H1 (cell line): ENCODE data around the gene SSR1. TPM values are rescaled to one million over a fixed set of nuclear protein-coding genes. Genes with fewer than 3 reads are reported as not detected.

ENCODE experiments used
- CTCF ChIA-PET: fragments of 300-600 bp; sonication (Branson Sonifier 250); formaldehyde crosslinking; loops from one replicate; lab custom pipeline; 2021; ENCODE audit not compliant: partially characterized antibody; lab: Charles Lee
- POLR2A ChIA-PET: fragments of 300-600 bp; sonication (Branson Sonifier 250); formaldehyde crosslinking; loops from one replicate; lab custom pipeline; 2021; ENCODE audit warnings: inconsistent platforms; ENCODE audit not compliant: partially characterized antibody; lab: Charles Lee
- DNase-seq, 2 experiments: peaks; one replicate each; pipeline versions ENCODE4 v3.0.0 to v3.0.0-alpha.2; 2010 to 2022; ENCODE audit warnings: low spot score in 2 of 2, low read depth in 1 of 2, mixed read lengths in 1 of 2
- FAIRE-seq: peaks from 2 replicates; lab custom pipeline; 2011; peaks lifted over from hg19 to GRCh38; lab: Jason Lieb, UNC
- H2AFZ ChIP-seq: 2 replicates; pipeline ENCODE4 v1.8.1; 2012; ENCODE audit warnings: low read length, inconsistent platforms
- H2AK5ac ChIP-seq: 2 replicates; pipeline ENCODE4 v1.6.1; 2013; ENCODE audit warnings: low read depth, low read length
- H2BK120ac ChIP-seq: replicated peaks from 2 replicates; pipeline ENCODE3; 2013; ENCODE audit warnings: low read depth, low read length, inconsistent platforms
- H2BK12ac ChIP-seq: 2 replicates; pipeline ENCODE4 v1.6.1; 2013; ENCODE audit warnings: low read depth, low read length
- H2BK15ac ChIP-seq: 2 replicates; pipeline ENCODE4 v1.6.1; 2013; ENCODE audit warnings: low read length
- H2BK20ac ChIP-seq: 2 replicates; pipeline ENCODE4 v1.6.1; 2013; ENCODE audit warnings: low read length
- H2BK5ac ChIP-seq: 2 replicates; pipeline ENCODE4 v1.6.1; 2013; ENCODE audit warnings: low read depth, low read length
- H3K14ac ChIP-seq: 2 replicates; pipeline ENCODE4 v1.6.1; 2013; ENCODE audit warnings: inconsistent platforms; ENCODE audit not compliant: insufficient read length
- H3K18ac ChIP-seq: 2 replicates; pipeline ENCODE4 v1.6.1; 2013; ENCODE audit warnings: low read length; ENCODE audit errors: extremely low read depth
- H3K23ac ChIP-seq: 2 replicates; pipeline ENCODE4 v1.6.1; 2013; ENCODE audit warnings: inconsistent platforms; ENCODE audit not compliant: insufficient read length
- H3K23me2 ChIP-seq: 2 replicates; pipeline ENCODE4 v1.6.1; 2013; ENCODE audit warnings: low read depth, low read length
- H3K27ac ChIP-seq: 2 replicates; pipeline ENCODE4 v1.6.1; 2011; ENCODE audit warnings: low read depth, low read length, inconsistent platforms
- H3K27me3 ChIP-seq, 4 experiments: replicated peaks in 1 of 4; 1 replicate in 1 of 4; 2 replicates in 3 of 4; pipeline versions ENCODE4 v1.6.1 to v1.8.1; 2011 to 2013; ENCODE audit warnings: low read length in 3 of 4, mild to moderate bottlenecking in 3 of 4, inconsistent platforms in 2 of 4, mixed read lengths in 2 of 4, moderate library complexity in 1 of 4; ENCODE audit not compliant: control insufficient read depth in 3 of 4, insufficient read depth in 3 of 4; ENCODE audit errors: extremely low read depth in 1 of 4
- H3K36me3 ChIP-seq, 4 experiments: 2 replicates each; pipeline versions ENCODE4 v1.6.1 to v1.8.1; 2011 to 2013; ENCODE audit warnings: mild to moderate bottlenecking in 4 of 4, low read length in 3 of 4, moderate library complexity in 2 of 4, control low read depth in 1 of 4, inconsistent platforms in 1 of 4; ENCODE audit not compliant: insufficient read depth in 4 of 4, control insufficient read depth in 2 of 4
- H3K4ac ChIP-seq: replicated peaks from 2 replicates; pipeline ENCODE3; 2013; ENCODE audit warnings: low read length, low read depth, mixed read lengths, inconsistent platforms; ENCODE audit not compliant: insufficient read length
- H3K4me1 ChIP-seq, 4 experiments: replicated peaks in 1 of 4; 1 replicate in 1 of 4; 2 replicates in 3 of 4; pipeline versions ENCODE4 v1.6.1 to v1.8.1; 2011 to 2013; ENCODE audit warnings: low read length in 3 of 4, inconsistent platforms in 2 of 4, mixed read lengths in 1 of 4; ENCODE audit not compliant: insufficient read depth in 4 of 4, control insufficient read depth in 3 of 4
- H3K4me2 ChIP-seq, 2 experiments: 2 replicates each; pipeline versions ENCODE4 v1.6.1 to v1.8.1; 2011 to 2013; ENCODE audit warnings: low read depth in 2 of 2, low read length in 2 of 2, control low read depth in 1 of 2, inconsistent platforms in 1 of 2, mild to moderate bottlenecking in 1 of 2; ENCODE audit not compliant: insufficient read depth in 1 of 2
- H3K4me3 ChIP-seq, 4 experiments: fragments of 200-600, 300-600 bp in 1 of 4; sonication (generic), shearing (Covaris generic), sonication (Bioruptor Twin) in 1 of 4; 2 replicates each; pipeline versions ENCODE4 v1.5.1 to v1.8.1; 2011 to 2016; ENCODE audit warnings: low read length in 4 of 4, low read depth in 3 of 4, control low read depth in 2 of 4, inconsistent platforms in 2 of 4, mild to moderate bottlenecking in 2 of 4, mixed read lengths in 1 of 4, moderate library complexity in 1 of 4; ENCODE audit not compliant: insufficient read depth in 2 of 4; ENCODE audit errors: extremely low read depth in 1 of 4
- H3K56ac ChIP-seq: replicated peaks from 2 replicates; pipeline ENCODE3; 2013; ENCODE audit warnings: low read depth, mild to moderate bottlenecking, mixed read lengths, low read length, inconsistent platforms; ENCODE audit not compliant: insufficient read length
- H3K79me1 ChIP-seq: 2 replicates; pipeline ENCODE4 v1.6.1; 2013; ENCODE audit warnings: low read depth, low read length, control low read depth
- H3K79me2 ChIP-seq, 2 experiments: 2 replicates each; pipeline versions ENCODE4 v1.6.1 to v1.8.1; 2012 to 2013; ENCODE audit warnings: low read length in 2 of 2, mild to moderate bottlenecking in 2 of 2, inconsistent platforms in 1 of 2; ENCODE audit not compliant: insufficient read depth in 2 of 2, control insufficient read depth in 1 of 2
- H3K9ac ChIP-seq, 4 experiments: replicated peaks in 1 of 4; 1 replicate in 1 of 4; 2 replicates in 3 of 4; pipeline versions ENCODE4 v1.6.1 to v1.8.1; 2011 to 2013; ENCODE audit warnings: low read depth in 3 of 4, low read length in 3 of 4, control low read depth in 2 of 4, mild to moderate bottlenecking in 2 of 4, moderate library complexity in 2 of 4, inconsistent platforms in 1 of 4; ENCODE audit errors: extremely low read depth in 1 of 4
- H3K9me3 ChIP-seq, 2 experiments: 2 replicates each; pipeline versions ENCODE4 v1.6.1 to v1.8.1; 2012 to 2013; ENCODE audit warnings: mild to moderate bottlenecking in 2 of 2, moderate library complexity in 2 of 2, control low read depth in 1 of 2, inconsistent platforms in 1 of 2, low read depth in 1 of 2, low read length in 1 of 2, mixed read lengths in 1 of 2; ENCODE audit not compliant: insufficient read depth in 2 of 2
- H4K20me1 ChIP-seq, 2 experiments: replicated peaks in 1 of 2; 2 replicates each; pipeline versions ENCODE3 to v1.8.1; 2011 to 2013; ENCODE audit warnings: inconsistent platforms in 2 of 2, low read length in 2 of 2, mild to moderate bottlenecking in 1 of 2; ENCODE audit not compliant: insufficient read depth in 2 of 2, control insufficient read depth in 1 of 2
- H4K5ac ChIP-seq: 2 replicates; pipeline ENCODE4 v1.6.1; 2013; ENCODE audit warnings: low read length, low read depth, mixed read lengths, inconsistent platforms; ENCODE audit not compliant: insufficient read length
- H4K8ac ChIP-seq: 2 replicates; pipeline ENCODE4 v1.8.0; 2013; ENCODE audit warnings: mild to moderate bottlenecking, moderate library complexity, low read length, inconsistent platforms; ENCODE audit not compliant: insufficient read depth; ENCODE audit errors: extremely low read depth
- H4K91ac ChIP-seq: replicated peaks from 2 replicates; pipeline ENCODE3; 2013; ENCODE audit warnings: low read length, mixed read lengths, inconsistent platforms; ENCODE audit not compliant: insufficient read length
- ASH2L ChIP-seq: fragments of 200-600, 300-600 bp; sonication (generic); IDR thresholded peaks from one replicate; pipeline ENCODE4 v1.7.1; 2017; ENCODE audit warnings: low read length
- BACH1 ChIP-seq: IDR thresholded peaks from 2 replicates; pipeline ENCODE4 v1.6.1; 2012; ENCODE audit warnings: low read length, improper control_type of control experiment
- CBX5 ChIP-seq: fragments of 300-800, 300-1000 bp; sonication (generic); IDR thresholded peaks from 2 replicates; pipeline ENCODE4 v1.7.1; 2016; ENCODE audit warnings: antibody characterized with exemption, low read length, low read depth
- CEBPB ChIP-seq: IDR thresholded peaks from 2 replicates; pipeline ENCODE4 v1.6.1; 2012; ENCODE audit warnings: low read depth, low read length
- MAFK ChIP-seq: IDR thresholded peaks from 2 replicates; pipeline ENCODE4 v1.6.1; 2012; ENCODE audit warnings: low read depth, mild to moderate bottlenecking, improper control_type of control experiment, low read length
- SUZ12 ChIP-seq: fragments of 200-600 bp; sonication (generic); IDR thresholded peaks from 2 replicates; pipeline ENCODE4 v1.6.1; 2012; ENCODE audit warnings: mild to moderate bottlenecking, inconsistent platforms, low read length, moderate library complexity, mixed read lengths
- TBP ChIP-seq: IDR thresholded peaks from 2 replicates; pipeline ENCODE4 v1.6.1; 2011; ENCODE audit warnings: low read depth, low read length, improper control_type of control experiment
- WGBS, 2 experiments: shearing (Covaris generic) in 1 of 2; methylation state at CpG; one replicate each; pipeline versions ENCODE4 v1.1.6 to v1.1.7; 2013 to 2015; ENCODE audit warnings: low lambda C conversion rate in 2 of 2, mixed read lengths in 2 of 2, inconsistent platforms in 1 of 2, low coverage in 1 of 2, missing lambda C conversion rate in 1 of 2; ENCODE audit not compliant: insufficient replicate concordance in 2 of 2, insufficient coverage in 1 of 2, insufficient read length in 1 of 2; ENCODE audit errors: extremely low coverage in 1 of 2, missing lambda C conversion rate in 1 of 2; 5-methylcytosine and 5-hydroxymethylcytosine counted together
- polyA plus RNA-seq, 7 experiments: library from polyadenylated mRNA; depleted of rRNA in 3 of 7; stranded (reverse) in 5 of 7; unstranded in 2 of 7; fragments of >200 nt in 5 of 7; fragments of 200-250 nt in 2 of 7; gene quantifications; 1 replicate in 5 of 7; 2 replicates in 1 of 7; 4 replicates in 1 of 7; pipeline versions ENCODE4 v1.2.1 to v1.2.3, GENCODE V29; 2011 to 2013; ENCODE audit warnings: missing spikeins in 2 of 7, mixed read lengths in 2 of 7
- total RNA-seq: library from RNA; stranded (reverse); fragmentation: NEBNext Ultra II Directional; extraction: Animal tissue kit (Norgen Biotek cat#: 25700); gene quantifications from 2 replicates; pipeline ENCODE4 v1.2.1, GENCODE V29; 2021

Gene SSR1
- total and polyA plus RNA-seq, 2 of the 8 experiments (the other 6 are each of a cell fraction or from before 2014, with no cell fraction given): 26.6 to 117 TPM

DNA sequence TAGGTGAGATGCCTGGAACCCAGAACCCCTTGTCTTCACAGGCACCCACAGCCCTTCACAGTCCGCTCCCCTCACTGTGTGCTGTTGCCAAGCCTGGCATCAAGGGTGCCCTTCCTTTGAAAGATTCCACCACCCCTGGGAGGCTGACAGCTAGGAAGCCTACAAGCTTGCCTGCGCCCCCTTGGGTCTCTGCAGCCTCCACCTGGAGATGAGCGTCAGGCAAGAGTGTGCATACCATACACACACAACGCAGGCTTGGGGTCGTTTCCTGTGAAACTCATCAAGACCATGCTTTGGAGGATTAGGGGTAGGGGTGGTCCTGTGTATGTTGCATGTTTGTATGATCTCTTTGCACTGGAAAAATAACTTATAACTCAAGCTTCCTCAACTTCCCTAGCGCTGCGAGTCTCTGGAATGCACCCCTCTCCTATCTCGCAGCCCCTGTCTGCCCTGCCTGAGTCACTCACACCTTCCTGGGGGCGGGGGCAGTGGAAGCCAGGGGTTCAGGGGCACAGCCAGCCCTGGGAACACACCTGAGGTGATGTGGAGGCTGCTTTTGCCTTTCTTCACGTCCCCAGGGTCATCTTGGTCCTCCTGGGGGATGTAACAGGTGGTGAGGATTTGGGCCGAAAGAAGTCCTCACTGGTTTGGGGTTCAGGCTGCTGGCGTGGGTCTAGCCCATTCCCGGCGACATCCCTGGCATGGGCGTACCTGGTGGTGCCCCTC, 67.2 kb downstream of the SSR1 start:
- Histone ChIP-seq H3K9me3 (no peaks in the 10 kb centered on the region), H4K8ac (no peak overlapping the region), H2BK120ac (no peak overlapping the region), H3K4ac (no peak overlapping the region), H4K20me1 (peaks cover 2 to 5% of the 10 kb centered on the region in 2 experiments), H4K91ac (no peak overlapping the region), H2AK5ac (no peak overlapping the region), H3K79me1 (no peaks in the 10 kb centered on the region), H3K36me3 (peaks cover 6 to 17% (median 13%) of the 10 kb centered on the region in 4 experiments; a peak in 7 of 8 replicates), H4K5ac (no peak overlapping the region), H2BK20ac (no peak overlapping the region), H3K23ac (no peak overlapping the region), H3K4me3 (no peak overlapping the region), H3K9ac (no peak overlapping the region), H2BK12ac (no peak overlapping the region), H3K18ac (no peak overlapping the region), H3K27me3 (no peaks in the 10 kb centered on the region), H3K4me2 (no peak overlapping the region), H3K27ac (no peak overlapping the region), H3K79me2 (no peaks in the 10 kb centered on the region), H3K56ac (no peak overlapping the region), H3K4me1 (peaks cover 9 to 18% (median 13%) of the 10 kb centered on the region in 4 experiments), H2BK5ac (no peak overlapping the region), H3K23me2 (no peaks in the 10 kb centered on the region), H3K14ac (no peak overlapping the region), H2AFZ (no peak overlapping the region), H2BK15ac (no peak overlapping the region)
- POLR2A ChIA-PET: interaction anchor here (1.0 to 1.2 kb wide), 3 partner anchors 16 to 389 kb away, joined by 3 to 4 read pairs (median 3); no protein-coding TSS in a partner anchor
- DNase-seq (no peak), FAIRE-seq (no peak)
- CTCF ChIA-PET: interaction anchor here (0.5 to 5.7 kb wide), 31 partner anchors 11 to 572 kb away, joined by 3 to 55 read pairs (median 3); no protein-coding TSS in a partner anchor
- TF ChIP-seq TBP: no peak
- TF ChIP-seq SUZ12: no peak
- TF ChIP-seq BACH1: no peak
- TF ChIP-seq CEBPB: no peak
- TF ChIP-seq CBX5: no peak
- no peak for TF ChIP-seq ASH2L
- no peak for TF ChIP-seq MAFK
- WGBS, 2 experiments: 93% methylated on average over 11 of the region's 15 CpGs; no CpG with 5 or more reads in 1 of the 2 experiments
